NCI-H1930 (cell line): ENCODE results near the gene KDM6B.
"Not testable (repeated sequence)": the region's sequence is repeated elsewhere in the genome, so short reads cannot be mapped to it uniquely, and the experiment has no call there.

Source experiments
- DNase-seq, 2 experiments: peaks; one replicate each; lab custom pipeline; 2025; lab: John Stamatoyannopoulos, UW

Gene KDM6B

GRCh38 chr17:7852919-7853690 is 19.1 kb downstream of the KDM6B start:
- DNase-seq = no peak

DNA sequence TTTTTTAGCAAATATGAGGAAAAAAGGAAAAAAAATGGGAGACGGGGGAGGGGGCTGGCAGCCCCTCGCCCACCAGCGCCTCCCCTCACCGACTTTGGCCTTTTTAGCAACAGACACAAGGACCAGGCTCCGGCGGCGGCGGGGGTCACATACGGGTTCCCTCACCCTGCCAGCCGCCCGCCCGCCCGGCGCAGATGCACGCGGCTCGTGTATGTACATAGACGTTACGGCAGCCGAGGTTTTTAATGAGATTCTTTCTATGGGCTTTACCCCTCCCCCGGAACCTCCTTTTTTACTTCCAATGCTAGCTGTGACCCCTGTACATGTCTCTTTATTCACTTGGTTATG is 19.6 kb downstream of the KDM6B start:
- no peak for DNase-seq

DNA sequence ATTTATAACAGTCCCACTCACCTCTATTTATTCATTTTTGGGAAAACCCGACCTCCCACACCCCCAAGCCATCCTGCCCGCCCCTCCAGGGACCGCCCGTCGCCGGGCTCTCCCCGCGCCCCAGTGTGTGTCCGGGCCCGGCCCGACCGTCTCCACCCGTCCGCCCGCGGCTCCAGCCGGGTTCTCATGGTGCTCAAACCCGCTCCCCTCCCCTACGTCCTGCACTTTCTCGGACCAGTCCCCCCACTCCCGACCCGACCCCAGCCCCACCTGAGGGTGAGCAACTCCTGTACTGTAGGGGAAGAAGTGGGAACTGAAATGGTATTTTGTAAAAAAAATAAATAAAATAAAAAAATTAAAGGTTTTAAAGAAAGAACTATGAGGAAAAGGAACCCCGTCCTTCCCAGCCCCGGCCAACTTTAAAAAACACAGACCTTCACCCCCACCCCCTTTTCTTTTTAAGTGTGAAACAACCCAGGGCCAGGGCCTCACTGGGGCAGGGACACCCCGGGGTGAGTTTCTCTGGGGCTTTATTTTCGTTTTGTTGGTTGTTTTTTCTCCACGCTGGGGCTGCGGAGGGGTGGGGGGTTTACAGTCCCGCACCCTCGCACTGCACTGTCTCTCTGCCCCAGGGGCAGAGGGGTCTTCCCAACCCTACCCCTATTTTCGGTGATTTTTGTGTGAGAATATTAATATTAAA is 20.2 kb downstream of the KDM6B start:
- DNase-seq = no peak

GRCh38 chr17:7854851-7855659 is 21.0 kb downstream of the KDM6B start, which contains the start of gene TMEM88:
TSS of gene TMEM88 (plus strand) at chr17:7855066. CDS start at chr17:7855075, 9 bp downstream.
- DNase-seq = no peak

DNA sequence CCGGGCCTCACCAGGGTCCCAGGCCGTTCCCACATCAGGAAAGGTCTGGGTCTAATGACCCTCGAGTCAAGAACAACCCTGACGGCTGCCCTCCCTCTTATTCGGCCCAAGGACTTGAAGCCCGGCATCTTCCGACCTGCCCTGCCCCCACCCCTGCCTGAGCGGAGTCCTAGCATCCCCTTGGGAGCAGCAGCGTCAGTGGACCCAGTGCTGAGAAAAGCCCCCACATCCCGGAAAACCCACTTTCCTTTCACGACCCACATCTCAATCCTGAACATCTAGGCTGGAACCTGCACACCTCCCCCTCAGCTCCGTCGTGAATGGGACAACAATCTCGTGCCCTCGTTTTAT is 21.6 kb downstream of the KDM6B start:
- no peak for DNase-seq

GRCh38 chr17:7856011-7856810 is 22.2 kb downstream of the KDM6B start:
- DNase-seq = no peak

GRCh38 chr17:7856811-7857712 is 23.0 kb downstream of the KDM6B start, which contains the start of gene NAA38:
TSS of gene NAA38 (minus strand) at chr17:7857559. CDS start at chr17:7857463, 96 bp downstream.
- DNase-seq = peak; percentile 98

DNA sequence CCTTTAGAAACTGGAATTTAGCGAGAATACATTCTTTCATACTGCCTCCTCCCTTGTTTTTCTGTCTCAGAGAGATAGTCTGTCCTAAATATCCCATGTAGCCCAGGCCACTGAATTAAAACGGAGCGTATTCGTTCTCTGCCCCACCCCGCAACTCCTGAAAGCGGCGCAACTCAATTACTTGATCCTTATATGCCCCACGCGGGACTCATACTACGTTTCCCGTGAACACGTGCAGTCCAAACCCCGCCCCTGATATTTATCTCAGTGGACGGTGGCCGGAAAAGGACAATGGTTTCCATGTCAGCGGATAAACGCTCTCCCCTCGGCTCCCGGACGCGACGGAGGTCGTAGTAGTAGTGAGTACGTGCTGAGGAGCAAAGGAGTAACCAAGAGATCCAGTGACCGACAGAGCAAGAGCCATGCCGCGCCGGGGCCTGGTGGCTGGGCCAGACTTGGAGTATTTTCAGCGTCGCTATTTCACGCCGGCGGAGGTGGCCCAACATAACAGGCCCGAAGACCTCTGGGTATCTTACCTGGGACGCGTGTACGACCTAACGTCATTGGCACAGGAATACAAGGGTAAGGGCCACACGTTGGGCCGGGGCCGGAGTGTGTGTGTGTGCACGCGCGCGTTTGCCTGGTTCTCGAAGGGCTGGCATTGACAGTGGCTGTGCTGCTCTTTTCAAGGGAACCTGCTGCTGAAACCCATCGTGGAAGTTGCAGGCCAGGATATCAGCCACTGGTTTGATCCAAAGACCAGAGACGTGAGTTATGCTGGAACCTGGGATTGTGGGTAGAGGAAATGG is 23.9 kb downstream of the KDM6B start, which contains the start of gene CYB5D1:
CYB5D1 (plus strand) TSS at position 291 of the 809 bp plus-strand sequence; CDS start at position 423, 132 bp downstream.
- peak; percentile 91 to 93 for DNase-seq

GRCh38 chr17:7858522-7858810 is 24.4 kb downstream of the KDM6B start:
- no peak for DNase-seq

DNA sequence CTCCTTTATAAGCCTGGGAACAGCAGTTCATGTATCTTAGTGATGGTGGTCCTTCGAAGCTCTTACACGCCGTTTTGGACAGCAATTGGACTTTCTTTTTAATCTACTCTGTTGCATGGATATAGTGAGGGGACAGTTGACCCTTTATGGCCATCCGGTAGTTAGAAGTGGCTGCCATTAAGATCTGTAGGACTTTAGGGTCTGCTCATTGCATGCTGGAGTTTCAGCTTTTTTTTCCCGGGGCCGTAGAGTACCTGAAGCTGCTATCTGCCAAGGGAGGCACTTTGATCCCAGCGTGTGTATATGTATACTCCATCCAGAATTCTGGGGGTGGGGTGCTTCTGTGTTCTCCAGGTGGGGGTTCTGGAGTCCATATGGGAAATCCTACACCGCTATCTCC is 25.0 kb downstream of the KDM6B start:
- DNase-seq = no peak

DNA sequence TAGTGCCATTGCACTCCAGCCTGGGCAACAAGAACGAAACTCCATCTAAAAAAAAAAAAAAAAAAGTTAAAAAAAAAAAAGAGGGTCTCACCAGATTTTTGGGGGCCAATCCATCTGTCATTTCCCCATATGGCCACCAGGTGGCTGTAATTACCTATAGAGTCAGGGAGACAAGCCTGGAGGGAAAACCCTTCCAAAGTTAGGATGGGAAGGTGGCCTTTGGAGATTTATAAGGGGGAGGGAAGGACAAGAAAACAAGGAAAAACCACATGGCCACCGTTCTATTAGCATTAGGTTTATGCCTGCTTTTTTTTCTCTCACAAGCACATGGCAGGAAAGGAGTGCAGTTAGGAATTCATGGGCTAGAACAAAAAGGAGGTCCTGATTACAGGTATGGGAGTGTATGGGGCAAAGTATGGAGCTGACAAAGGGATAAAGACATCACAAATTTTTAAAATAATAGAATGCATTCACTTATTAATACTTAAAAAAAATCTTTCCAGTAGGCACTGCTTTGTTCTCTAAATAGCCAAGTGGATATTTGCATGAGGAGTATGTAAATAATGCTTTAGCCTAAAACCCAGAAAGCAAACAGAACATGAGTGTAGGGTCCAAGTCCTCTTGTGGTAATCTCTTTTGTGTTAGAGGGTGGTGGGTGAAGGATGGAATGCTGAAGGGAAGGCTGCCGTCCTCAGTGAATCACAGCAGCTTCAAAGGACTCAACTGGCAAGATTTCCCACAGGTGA is 28.8 kb downstream of the KDM6B start:
- peak in 1 of 2 experiments; percentile 30 for DNase-seq

DNA sequence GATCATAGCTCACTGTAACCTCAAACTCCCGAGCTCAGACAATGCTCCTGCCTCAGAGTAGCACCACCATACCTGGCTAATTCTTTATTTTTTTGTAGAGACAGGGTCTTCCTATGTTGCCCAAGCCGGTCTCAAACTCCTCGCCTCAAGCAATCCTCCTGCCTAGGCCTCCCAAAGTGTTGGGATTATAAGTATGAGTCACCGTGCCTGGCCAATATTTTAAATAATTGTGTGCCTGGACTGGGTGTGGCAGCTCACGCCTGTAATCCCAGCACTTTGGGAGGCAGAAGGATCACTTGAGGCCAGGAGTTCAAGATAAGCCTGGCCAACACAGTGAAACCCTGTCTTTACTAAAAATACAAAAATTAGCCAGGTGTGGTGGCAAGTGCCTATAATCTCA is 30.4 kb downstream of the KDM6B start:
- DNase-seq = not testable (repeated sequence)

DNA sequence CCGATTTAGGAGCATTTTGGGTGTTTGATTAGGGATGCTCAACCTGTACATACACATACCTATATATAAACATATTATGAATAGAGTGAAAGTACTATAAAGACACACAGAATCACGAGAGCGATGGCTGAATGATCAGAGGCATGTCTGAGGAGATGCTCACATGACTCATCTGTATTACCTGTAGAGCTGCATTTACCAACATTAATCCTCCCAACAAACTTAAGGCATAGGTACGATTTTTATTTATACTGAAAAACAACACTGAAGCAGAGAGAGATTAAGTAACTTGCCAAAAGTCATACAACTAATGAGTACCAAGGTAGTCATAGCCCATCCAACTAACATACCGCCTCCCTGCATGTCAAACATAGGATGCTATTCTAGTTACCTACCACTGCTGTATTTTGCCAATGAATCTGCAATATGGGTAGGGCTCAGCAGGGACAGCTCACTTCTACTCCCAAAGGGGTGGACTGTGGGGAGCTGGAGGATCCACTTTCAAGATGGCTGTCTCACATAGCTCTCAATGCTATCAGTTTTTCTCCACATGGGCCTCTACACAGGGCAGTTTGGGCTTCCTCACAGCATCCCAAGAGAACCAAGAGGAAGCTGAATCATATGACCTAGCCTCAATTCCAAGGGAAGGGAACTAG is 31.1 kb downstream of the KDM6B start:
- DNase-seq = no peak

DNA sequence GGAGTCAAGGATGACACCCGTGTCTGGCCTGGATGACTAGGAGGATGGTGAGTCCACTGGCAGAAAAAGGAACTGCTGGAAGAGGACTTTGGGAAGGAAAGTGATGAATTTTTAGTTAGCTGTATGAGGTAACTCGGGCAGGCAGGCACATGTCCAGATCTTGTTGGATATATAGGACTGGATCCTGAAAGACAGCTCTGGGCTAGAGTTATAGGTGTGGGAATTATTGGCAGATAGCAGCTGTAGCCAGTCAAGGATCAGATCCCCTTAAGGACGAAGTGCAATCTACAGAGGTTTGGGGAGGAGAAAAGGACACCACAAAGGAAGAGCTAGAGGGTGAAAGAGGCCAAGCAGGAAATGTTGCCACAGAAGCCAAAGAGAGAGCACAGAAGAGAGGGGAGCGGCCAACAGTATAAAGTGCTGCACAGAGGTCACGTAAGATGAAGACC is 33.9 kb downstream of the KDM6B start:
- no peak for DNase-seq

GRCh38 chr17:7873051-7873450 is 39.0 kb downstream of the KDM6B start:
- no peak for DNase-seq

- DNase-seq = no peak
Measured at GRCh38 chr17:7875804-7876370, 41.9 kb downstream of the KDM6B start.

GRCh38 chr17:7878234-7878633 is 44.2 kb downstream of the KDM6B start:
- no peak for DNase-seq
